LNCAP (cell line): ENCODE data around the gene HSD3B1.

Experiments used
- CTCF ChIP-seq: fragments of 450-650 bp; IDR thresholded peaks from 2 replicates; pipeline ENCODE4 v1.5.1; 2017; ENCODE audit warnings: mild to moderate bottlenecking

HSD3B1 gene

GRCh38 chr1:119470377-119470776 lies 36.6 kb upstream of the HSD3B1 start:
- no peak for TF ChIP-seq CTCF

DNA sequence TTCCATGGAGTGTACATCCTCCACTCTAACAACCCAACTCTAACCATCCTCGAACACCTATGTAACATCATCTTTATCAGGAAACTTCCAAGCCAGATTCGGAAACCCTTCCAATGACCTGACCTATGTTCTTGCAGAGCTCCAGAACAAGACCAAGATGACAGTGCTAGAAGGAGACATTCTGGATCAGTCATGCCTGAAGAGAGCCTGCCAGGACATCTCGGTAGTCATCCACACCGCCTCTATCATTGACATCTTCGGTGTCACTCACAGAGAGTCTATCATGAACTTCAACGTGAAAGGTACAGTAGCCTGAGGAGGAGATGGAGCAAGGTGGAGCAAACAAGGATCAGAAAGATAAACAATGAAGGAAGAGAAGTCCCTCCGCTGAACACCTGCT lies 36.1 kb upstream of the HSD3B1 start:
- no peak for TF ChIP-seq CTCF

DNA sequence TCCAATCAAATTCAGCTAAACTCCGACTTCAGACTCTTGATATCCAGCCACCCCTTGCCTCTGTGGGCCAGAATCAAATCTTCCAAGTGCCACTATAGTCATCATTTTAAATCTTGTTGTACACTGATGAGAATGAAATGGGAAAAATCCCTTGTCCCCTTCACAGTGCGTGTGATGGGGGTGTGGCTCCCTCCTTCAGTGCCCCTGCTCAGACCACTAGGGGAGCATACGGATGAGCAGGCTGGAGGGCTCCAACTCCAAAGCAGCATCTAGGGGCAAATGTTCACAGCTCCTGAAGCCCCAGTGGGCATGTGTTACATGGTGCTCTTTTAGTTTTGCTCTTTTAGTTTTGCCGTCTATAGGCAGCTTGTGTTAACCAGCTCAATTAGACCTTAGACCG lies 35.4 kb upstream of the HSD3B1 start:
- TF ChIP-seq CTCF = no peak

DNA sequence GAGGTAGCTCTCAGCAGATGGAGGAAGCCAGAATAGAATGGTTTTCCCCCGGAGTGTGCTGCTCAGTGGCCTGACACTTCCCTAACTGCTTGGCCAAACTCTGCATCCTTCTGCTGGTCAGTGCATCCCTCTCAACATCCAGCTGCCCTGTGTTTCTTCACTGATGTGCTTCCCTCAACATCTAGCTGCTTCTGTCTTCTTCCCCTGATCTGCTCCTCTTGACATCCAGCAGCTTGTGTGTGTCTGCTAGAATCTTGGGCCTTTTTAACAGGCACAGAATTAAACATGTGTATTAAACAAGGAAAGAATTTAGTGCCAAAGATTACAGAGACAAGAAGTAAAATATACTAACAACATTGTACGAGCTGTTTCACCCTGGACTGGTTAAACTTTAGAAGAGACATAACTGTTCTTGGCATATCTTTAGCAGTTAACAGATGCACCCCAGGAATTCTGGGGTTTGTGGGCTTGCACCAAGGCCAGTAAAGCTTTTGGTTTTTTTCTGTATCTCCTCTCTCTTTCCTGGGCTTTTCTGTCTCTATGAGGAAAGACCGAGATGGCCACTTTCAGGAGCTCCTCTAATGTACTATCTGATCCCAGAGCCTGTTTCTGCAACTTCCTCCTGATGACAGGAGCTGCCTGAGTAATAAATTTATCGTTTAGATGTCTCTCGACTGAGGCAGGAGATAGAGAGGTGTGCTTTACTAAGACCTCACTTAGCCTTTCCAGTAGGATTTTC lies 34.8 kb upstream of the HSD3B1 start:
- no peak for TF ChIP-seq CTCF

DNA sequence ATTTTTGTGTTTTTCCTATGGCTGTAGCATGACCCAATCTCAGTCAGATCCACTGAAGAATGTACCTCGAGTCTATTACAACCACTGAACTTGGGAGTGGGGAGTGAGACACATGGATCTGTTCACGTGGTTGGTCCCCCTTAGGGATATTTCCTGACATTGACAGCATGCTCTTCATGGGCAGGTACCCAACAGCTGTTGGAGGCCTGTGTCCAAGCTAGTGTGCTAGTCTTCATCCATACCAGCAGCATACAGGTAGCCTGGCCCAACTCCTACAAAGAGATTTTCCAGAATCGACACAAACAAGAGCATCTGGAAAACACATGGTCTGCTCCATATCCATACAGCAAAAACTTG lies 34.2 kb upstream of the HSD3B1 start:
- TF ChIP-seq CTCF = no peak

DNA sequence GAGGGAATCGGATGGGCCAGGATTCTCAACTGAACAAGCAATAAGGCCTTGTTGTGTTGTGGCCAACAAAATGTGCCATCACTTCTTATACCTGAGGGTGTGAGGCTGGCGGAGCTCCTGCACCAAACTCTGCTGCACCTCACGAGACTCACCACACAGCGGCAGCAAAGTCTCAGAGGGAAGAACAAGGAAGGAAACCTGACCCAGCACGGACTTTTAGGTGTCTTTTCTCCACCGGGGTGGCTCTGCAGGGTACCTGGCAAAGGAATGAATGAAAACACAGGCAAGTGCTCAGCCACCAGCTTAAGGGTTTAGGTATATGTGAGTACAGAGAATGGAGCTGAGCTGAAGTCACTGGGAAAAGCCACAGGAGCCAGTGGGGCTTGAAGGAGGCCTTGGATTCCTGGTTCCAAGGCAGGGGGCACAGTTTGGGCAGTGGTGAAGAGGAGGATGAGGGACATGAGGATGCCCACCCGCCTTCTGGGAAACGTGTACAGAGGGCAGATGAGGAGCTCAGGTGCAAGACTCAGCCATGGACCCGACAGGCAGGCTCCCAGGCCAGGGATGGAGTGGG lies 31.1 kb upstream of the HSD3B1 start:
- TF ChIP-seq CTCF = peak; percentile 96

DNA sequence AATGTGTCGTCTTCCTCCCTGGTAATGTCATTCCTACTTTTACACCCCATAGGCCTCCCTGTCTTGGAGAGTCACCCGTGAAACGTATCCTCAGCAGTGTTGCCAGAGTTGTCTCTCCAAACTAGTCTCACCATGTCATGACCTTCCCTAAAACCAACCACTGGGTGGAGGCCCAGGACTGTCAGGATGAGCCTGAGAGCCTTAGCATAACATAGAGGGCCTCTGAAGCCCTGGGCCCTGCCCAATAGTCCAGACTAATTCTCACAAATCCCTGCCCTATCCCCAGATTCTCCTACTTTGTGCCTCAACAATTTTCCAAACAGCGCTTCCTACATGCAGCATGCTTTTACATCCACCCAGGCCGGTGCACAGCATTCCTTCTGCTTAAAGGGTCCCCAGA lies 29.3 kb upstream of the HSD3B1 start:
- no peak for TF ChIP-seq CTCF
